NCI-H2107 treated with DMSO at 0.1 percent for 48 hours (cell line): ENCODE results near the gene RIT1.
"Not testable (repeated sequence)": the region's sequence is repeated elsewhere in the genome, so short reads cannot be mapped to it uniquely, and the experiment has no call there.

Experiments
- DNase-seq: peaks from one replicate; lab custom pipeline; 2025; ENCODE audit not compliant: unreplicated experiment; lab: John Stamatoyannopoulos, UW

Gene RIT1

GRCh38 chr1:155934097-155934935 is 23.2 kb upstream of the RIT1 start, which contains the start of gene KHDC4:
TSS of gene KHDC4 (minus strand) at chr1:155934413. CDS start at chr1:155934373, 40 bp downstream.
- peak; percentile 100 for DNase-seq

GRCh38 chr1:155933591-155934096 is 22.5 kb upstream of the RIT1 start:
- no peak for DNase-seq

GRCh38 chr1:155932487-155932886 is 21.3 kb upstream of the RIT1 start:
- DNase-seq, result no peak

- no peak for DNase-seq
Observed at GRCh38 chr1:155932081-155932480, 20.9 kb upstream of the RIT1 start.

GRCh38 chr1:155931332-155932038 is 20.3 kb upstream of the RIT1 start:
- no peak for DNase-seq

- DNase-seq, result not testable (repeated sequence)
Observed at GRCh38 chr1:155930725-155931124, 19.6 kb upstream of the RIT1 start.

- DNase-seq, result no peak
Observed at GRCh38 chr1:155929057-155929456, 17.9 kb upstream of the RIT1 start.

- DNase-seq, result no peak
Observed at GRCh38 chr1:155925506-155925905, 14.4 kb upstream of the RIT1 start.

GRCh38 chr1:155920717-155921116 is 9.6 kb upstream of the RIT1 start:
- DNase-seq, result no peak

GRCh38 chr1:155919801-155920200 is 8.7 kb upstream of the RIT1 start:
- DNase-seq, result no peak

- no peak for DNase-seq
Observed at GRCh38 chr1:155918660-155919059, 7.5 kb upstream of the RIT1 start.

GRCh38 chr1:155913969-155914757 is 3.0 kb upstream of the RIT1 start:
- DNase-seq, result no peak

- no peak for DNase-seq
Observed at GRCh38 chr1:155912056-155912536, 947 bp upstream of the RIT1 start.

GRCh38 chr1:155910621-155911121 is 478 bp downstream of the RIT1 start:
- DNase-seq, result peak; percentile 43

GRCh38 chr1:155909894-155910293 is 1.3 kb downstream of the RIT1 start:
- DNase-seq, result no peak

- DNase-seq, result no peak
Observed at GRCh38 chr1:155904261-155904660, 6.9 kb downstream of the RIT1 start.

GRCh38 chr1:155900161-155900560 is 11.0 kb downstream of the RIT1 start:
- DNase-seq, result no peak

- no peak for DNase-seq
Observed at GRCh38 chr1:155899683-155900082, 11.5 kb downstream of the RIT1 start.

GRCh38 chr1:155898888-155899287 is 12.3 kb downstream of the RIT1 start:
- no peak for DNase-seq

- no peak for DNase-seq
Observed at GRCh38 chr1:155897746-155898145, 13.4 kb downstream of the RIT1 start.

- not testable (repeated sequence) for DNase-seq
Observed at GRCh38 chr1:155896476-155896875, 14.7 kb downstream of the RIT1 start.
